Fibroblast of the aortic adventitia (primary cell): Measurements from ENCODE around the gene CALM1. TPM values are rescaled to one million over a fixed set of nuclear protein-coding genes. Genes with fewer than 3 reads are reported as not detected.

ENCODE experiments used
- DNase-seq: peaks from one replicate; pipeline ENCODE4 v3.0.0-alpha.2; 2010; ENCODE audit warnings: low read depth
- H3K4me3 ChIP-seq: 2 replicates; pipeline ENCODE4 v1.5.1; 2011; ENCODE audit warnings: low read depth, mild to moderate bottlenecking, control low read depth, low read length, moderate library complexity
- total RNA-seq: library from RNA; depleted of rRNA; stranded (reverse); fragments of >200 nt; gene quantifications from 2 replicates; pipeline ENCODE4 v1.2.3, GENCODE V29; 2012; ENCODE audit warnings: low replicate concordance
- TF ChIP-seq, protein P1 (sequence below): IDR thresholded peaks from 2 replicates; pipeline ENCODE4 v1.5.1; 2011; ENCODE audit warnings: mild to moderate bottlenecking, low read length, control low read depth, inconsistent platforms; ENCODE audit not compliant: insufficient read depth

Gene CALM1
- total RNA-seq, 1 donor = 589 TPM

DNA sequence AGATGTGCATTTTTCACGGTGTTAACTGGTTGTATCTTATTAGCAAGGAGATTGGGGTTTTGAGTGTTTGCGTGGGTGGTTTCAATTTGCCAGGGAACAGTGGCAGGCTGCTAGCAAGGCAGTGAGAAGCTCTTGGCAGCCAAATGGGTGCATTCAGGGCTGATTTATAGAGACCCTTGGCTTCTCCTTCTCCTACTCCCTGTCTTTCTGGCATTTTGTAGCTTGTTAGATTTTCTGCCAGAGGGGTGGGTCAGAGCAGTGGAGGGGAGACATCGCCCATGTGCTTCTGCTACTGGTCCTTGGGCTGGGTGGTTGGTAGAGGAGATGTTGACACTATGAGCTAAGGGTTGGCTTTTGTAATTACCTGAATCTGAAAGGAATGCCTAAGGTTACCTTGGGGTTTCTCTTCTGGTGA lies 9.6 kb downstream of the CALM1 start:
- no peak for DNase-seq
- TF ChIP-seq, protein P1, sequence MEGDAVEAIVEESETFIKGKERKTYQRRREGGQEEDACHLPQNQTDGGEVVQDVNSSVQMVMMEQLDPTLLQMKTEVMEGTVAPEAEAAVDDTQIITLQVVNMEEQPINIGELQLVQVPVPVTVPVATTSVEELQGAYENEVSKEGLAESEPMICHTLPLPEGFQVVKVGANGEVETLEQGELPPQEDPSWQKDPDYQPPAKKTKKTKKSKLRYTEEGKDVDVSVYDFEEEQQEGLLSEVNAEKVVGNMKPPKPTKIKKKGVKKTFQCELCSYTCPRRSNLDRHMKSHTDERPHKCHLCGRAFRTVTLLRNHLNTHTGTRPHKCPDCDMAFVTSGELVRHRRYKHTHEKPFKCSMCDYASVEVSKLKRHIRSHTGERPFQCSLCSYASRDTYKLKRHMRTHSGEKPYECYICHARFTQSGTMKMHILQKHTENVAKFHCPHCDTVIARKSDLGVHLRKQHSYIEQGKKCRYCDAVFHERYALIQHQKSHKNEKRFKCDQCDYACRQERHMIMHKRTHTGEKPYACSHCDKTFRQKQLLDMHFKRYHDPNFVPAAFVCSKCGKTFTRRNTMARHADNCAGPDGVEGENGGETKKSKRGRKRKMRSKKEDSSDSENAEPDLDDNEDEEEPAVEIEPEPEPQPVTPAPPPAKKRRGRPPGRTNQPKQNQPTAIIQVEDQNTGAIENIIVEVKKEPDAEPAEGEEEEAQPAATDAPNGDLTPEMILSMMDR = no peak

DNA sequence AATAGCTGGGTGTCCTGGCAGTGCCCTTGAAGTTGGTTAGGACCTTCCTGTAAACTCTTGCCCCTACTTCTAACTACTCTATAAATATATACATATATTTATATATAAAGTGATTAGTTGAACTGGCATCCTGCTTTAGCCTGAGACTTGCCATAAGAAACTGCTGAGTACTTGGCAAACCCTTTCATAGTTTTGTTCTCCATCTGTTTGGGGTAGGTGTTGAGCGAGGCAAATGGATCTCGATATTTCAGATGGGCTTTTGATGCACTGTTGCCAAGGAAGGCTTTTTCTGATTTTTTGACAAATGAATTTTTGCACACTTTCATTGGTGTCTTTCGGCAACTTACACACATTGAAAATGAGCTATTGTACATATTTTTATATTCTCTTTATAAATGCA lies 10.4 kb downstream of the CALM1 start:
- TF ChIP-seq, protein P1 = no peak
- H3K4me3 ChIP-seq = no peak overlapping the region
- no peak for DNase-seq

More for the DNA sequence above, 9.6 kb downstream of the CALM1 start:
- no peak overlapping the region for H3K4me3 ChIP-seq

DNA sequence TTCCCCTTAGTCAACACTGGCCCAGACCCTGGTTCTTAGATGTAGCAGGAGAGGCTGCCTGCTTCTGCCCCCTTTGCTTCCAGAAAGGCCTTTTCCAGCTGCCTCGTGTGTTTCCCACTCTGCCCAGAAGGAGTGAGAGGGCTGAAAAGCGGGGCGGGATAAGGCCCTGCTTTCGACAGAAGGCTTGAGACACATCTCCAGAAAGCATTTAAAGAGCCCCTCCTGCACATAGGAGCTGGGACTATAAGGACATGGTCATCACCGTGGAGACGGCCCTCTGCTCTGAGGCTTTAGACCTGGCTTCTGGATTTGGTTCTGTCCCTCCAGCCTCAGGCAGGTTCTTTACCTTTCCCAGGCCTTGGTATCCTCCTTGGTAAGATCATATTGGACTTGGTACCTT lies 11.9 kb downstream of the CALM1 start:
- no peak for DNase-seq
- TF ChIP-seq, protein P1 = no peak
- no peak overlapping the region for H3K4me3 ChIP-seq

DNA sequence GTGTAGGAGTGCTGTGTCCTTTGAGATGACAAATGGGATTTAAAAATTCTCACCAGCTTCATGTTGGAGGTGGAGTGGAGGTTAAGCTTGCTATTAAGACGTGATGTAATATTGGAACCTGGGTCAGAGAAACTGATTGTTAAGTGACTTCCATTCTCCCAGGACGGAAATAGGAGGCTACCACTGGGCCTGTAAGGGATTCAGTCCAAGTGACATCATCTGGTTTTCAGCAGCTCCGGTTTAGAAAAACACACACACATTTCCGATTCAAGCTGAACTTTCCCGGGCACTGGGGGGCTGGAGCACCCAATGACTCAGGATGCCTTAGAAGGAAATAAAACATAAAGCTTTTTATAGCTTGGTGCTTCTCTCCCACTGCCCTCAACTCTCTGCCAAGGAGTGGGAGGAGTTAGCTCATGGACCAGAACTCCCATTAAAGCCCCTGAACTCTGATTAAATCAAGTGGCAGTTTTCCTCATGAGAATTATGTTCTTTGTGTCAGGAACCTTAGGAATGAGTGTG lies 12.4 kb downstream of the CALM1 start:
- peak; percentile 93 for DNase-seq
- TF ChIP-seq, protein P1 = no peak
- no peak overlapping the region for H3K4me3 ChIP-seq

DNA sequence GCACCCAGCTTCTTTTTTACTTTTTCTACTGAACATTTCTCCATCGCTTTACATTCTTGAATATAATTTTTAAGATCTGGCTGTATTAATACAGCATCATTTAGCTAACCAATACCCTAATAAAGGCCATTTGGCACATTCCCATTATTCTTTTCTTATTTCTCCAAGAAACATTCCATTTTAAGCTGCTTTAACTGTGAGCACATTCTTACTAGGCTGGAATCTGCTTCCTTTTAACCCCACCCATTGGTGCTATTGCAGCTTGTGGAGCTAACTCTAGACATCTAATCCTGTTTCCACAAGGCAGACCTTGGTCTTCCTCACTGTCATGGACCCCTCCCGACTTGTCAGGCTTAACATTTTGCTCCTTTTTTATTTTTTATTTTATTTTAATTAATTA lies 15.2 kb downstream of the CALM1 start:
- peak; percentile 59 for DNase-seq
- TF ChIP-seq, protein P1 = no peak
- H3K4me3 ChIP-seq = no peak overlapping the region

DNA sequence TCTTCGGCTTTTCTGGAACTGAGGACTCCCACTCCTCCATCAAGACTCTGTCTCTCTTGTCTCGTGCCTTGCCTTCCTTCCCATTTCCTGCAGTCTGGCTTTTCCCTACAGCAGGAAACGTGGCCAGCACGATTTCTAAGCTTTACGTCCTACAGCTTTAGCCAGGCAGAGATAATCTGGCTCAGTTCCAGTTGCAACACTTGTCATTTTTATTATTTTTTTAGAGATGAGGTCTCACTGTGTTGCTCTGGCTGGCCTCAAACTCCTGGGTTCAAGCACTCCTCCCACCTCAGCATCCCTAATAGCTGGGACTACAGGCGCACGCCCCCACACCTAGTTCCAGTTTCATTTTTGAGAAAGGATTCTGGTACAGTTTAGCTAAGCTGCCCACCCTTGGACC lies 19.9 kb downstream of the CALM1 start:
- TF ChIP-seq, protein P1 = no peak
- H3K4me3 ChIP-seq = no peak overlapping the region
- no peak for DNase-seq

DNA sequence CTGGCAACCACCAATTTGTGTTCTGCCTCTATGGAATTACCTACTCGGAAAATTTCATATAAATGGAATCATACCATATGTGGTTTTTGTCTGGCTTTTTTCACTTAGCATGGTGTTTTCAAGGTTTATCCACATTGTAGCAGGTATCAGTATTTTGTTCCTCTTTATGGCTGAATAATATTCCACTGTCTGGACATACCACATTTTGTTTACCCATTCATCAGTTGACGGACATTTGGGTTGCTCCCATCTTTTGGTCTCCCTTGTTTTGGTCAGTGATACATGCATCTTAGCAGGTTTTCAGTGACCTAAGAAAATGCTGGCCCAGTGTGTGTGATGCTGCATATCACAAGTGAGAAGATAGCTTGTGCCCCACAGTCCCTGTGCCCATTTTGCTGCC lies 21.2 kb downstream of the CALM1 start:
- no peak for DNase-seq
- TF ChIP-seq, protein P1 = no peak
- H3K4me3 ChIP-seq = no peak overlapping the region
